ENCODE data around the gene PDCL3. TPM values are rescaled to one million over a fixed set of nuclear protein-coding genes. Genes with fewer than 3 reads are reported as not detected.

Gene PDCL3
- total and polyA plus RNA-seq, 8 donors = 7.2 to 32.2 (median 21.3) TPM; not detected in 1

- intact Hi-C loops (cut with DNase I; ENCODE audit: low total_unique reads) = no loop called here
- H3K27ac ChIP-seq = no peak overlapping the region
- WGBS, 5 donors = 56 to 73% (median 63%) methylated on average over 6 of the region's 6 CpGs
These were observed 62.9 kb downstream of the PDCL3 start for GRCh38 chr2:100625717-100626116.

More at GRCh38 chr2:100625717-100626116, 62.9 kb downstream of the PDCL3 start:
- no peaks in the 10 kb centered on the region for H3K4me1 ChIP-seq
- peaks cover 0 to 6% (median 0%) of the 10 kb centered on the region in 3 donors for H3K27me3 ChIP-seq
- H3K9me3 ChIP-seq = peaks cover 0 to 9% (median 7%) of the 10 kb centered on the region in 4 donors
- peak in 1 of 2 donors; percentile 23 for DNase-seq
- no peak overlapping the region for H3K4me3 ChIP-seq
- TF ChIP-seq EP300 (IDR thresholded peaks at IDR 0.05) = no peak
- TF ChIP-seq POLR2AphosphoS5 (IDR thresholded peaks at IDR 0.05) = no peak
- no peak for TF ChIP-seq CTCF (IDR thresholded peaks at IDR 0.05)
- TF ChIP-seq POLR2A (IDR thresholded peaks at IDR 0.05) = no peak
- no peaks in the 10 kb centered on the region for H3K36me3 ChIP-seq

Small RNAs within 50 kb of the gene (small RNA-seq; reads per million reads assigned to genes)
- gene HMGN2P22 = 0 reads per million in 4 donors

Other genes starting within 250 kb of the PDCL3 start
- gene LONRF2, start 240.5 kb upstream of the PDCL3 start, total RNA-seq = 10 to 100 TPM in 3 of 5 donors, 1 to 10 TPM in 2; 2.9 to 32.1 (median 15.4) TPM
- gene LONRF2, start 240.5 kb upstream of the PDCL3 start, polyA plus RNA-seq = under 1 TPM; 0.31 to 0.95 (median 0.62) TPM
- gene CHST10, start 145.3 kb upstream of the PDCL3 start, total RNA-seq = 10 to 100 TPM in 1 of 5 donors, 1 to 10 TPM in 2, not detected in 2; 4.0 to 67.1 (median 8.1) TPM
- gene CHST10, start 145.3 kb upstream of the PDCL3 start, polyA plus RNA-seq = 1 to 10 TPM; 2.4 to 3.0 (median 2.9) TPM
- gene NMS, start 92.5 kb upstream of the PDCL3 start, total RNA-seq = not detected
- gene NMS, start 92.5 kb upstream of the PDCL3 start, polyA plus RNA-seq = not detected